ENCODE measurements around the gene CLEC4M. TPM values are rescaled to one million over a fixed set of nuclear protein-coding genes. Genes with fewer than 3 reads are reported as not detected.
A peak's percentile ranks its signal among the peaks of the same experiment; 100 is the strongest.
"Not testable (repeated sequence)": the region's sequence is repeated elsewhere in the genome, so short reads cannot be mapped to it uniquely, and the experiment has no call there.

Gene CLEC4M
- polyA plus RNA-seq, 3 donors: 2.0 to 4.2 (median 2.1) TPM

GRCh38 chr19:7799640-7800355, 36.8 kb downstream of the CLEC4M start:
- peak; percentile 67 to 77 (median 72) for DNase-seq (ENCODE audit: low read depth in 3 of 3, low spot score in 2 of 3)

GRCh38 chr19:7801020-7801570, 38.1 kb downstream of the CLEC4M start:
- no peak for DNase-seq (ENCODE audit: low read depth in 3 of 3, low spot score in 2 of 3)

- no peak for DNase-seq (ENCODE audit: low read depth in 3 of 3, low spot score in 2 of 3)
Measured at GRCh38 chr19:7806234-7806633, 43.2 kb downstream of the CLEC4M start.

- DNase-seq (ENCODE audit: low read depth in 3 of 3, low spot score in 2 of 3): no peak
Measured at GRCh38 chr19:7806876-7807275, 43.8 kb downstream of the CLEC4M start.

GRCh38 chr19:7808108-7808507, 45.1 kb downstream of the CLEC4M start:
- DNase-seq (ENCODE audit: low read depth in 3 of 3, low spot score in 2 of 3): no peak

GRCh38 chr19:7811989-7812388, 48.9 kb downstream of the CLEC4M start:
- no peak for DNase-seq (ENCODE audit: low read depth in 3 of 3, low spot score in 2 of 3)

GRCh38 chr19:7815325-7815724, 52.3 kb downstream of the CLEC4M start:
- no peak for DNase-seq (ENCODE audit: low read depth in 3 of 3, low spot score in 2 of 3)

- not testable (repeated sequence) for DNase-seq (ENCODE audit: low read depth in 3 of 3, low spot score in 2 of 3)
Measured at GRCh38 chr19:7816040-7816439, 53.0 kb downstream of the CLEC4M start.

GRCh38 chr19:7817801-7818200, 54.8 kb downstream of the CLEC4M start:
- no peak for DNase-seq (ENCODE audit: low read depth in 3 of 3, low spot score in 2 of 3)

GRCh38 chr19:7818806-7819205, 55.8 kb downstream of the CLEC4M start:
- DNase-seq (ENCODE audit: low read depth in 3 of 3, low spot score in 2 of 3): no peak

Other genes with a start within 250 kb of the CLEC4M start
- 10 to 100 TPM; 28.7 to 39.8 (median 32.4) TPM for gene ZNF358, start 247.1 kb upstream of the CLEC4M start, polyA plus RNA-seq (ENCODE audit: insufficient read length in 3 of 3)
- 10 to 100 TPM; 13.5 to 15.0 (median 13.9) TPM for gene MCOLN1, start 240.6 kb upstream of the CLEC4M start, polyA plus RNA-seq (ENCODE audit: insufficient read length in 3 of 3)
- gene PNPLA6, start 227.5 kb upstream of the CLEC4M start, polyA plus RNA-seq (ENCODE audit: insufficient read length in 3 of 3): 10 to 100 TPM; 29.4 to 39.1 (median 32.5) TPM
- 10 to 100 TPM; 12.3 to 15.4 (median 12.5) TPM for gene CAMSAP3, start 167.4 kb upstream of the CLEC4M start, polyA plus RNA-seq (ENCODE audit: insufficient read length in 3 of 3)
- 10 to 100 TPM; 30.3 to 35.7 (median 30.9) TPM for gene XAB2, start 133.7 kb upstream of the CLEC4M start, polyA plus RNA-seq (ENCODE audit: insufficient read length in 3 of 3)
- 100 to 1,000 TPM; 114 to 139 (median 125) TPM for gene PET100, start 133.4 kb upstream of the CLEC4M start, polyA plus RNA-seq (ENCODE audit: insufficient read length in 3 of 3)
- under 1 TPM; 0.58 to 0.83 (median 0.62) TPM for gene PCP2, start 129.5 kb upstream of the CLEC4M start, polyA plus RNA-seq (ENCODE audit: insufficient read length in 3 of 3)
- 10 to 100 TPM; 60.0 to 69.0 (median 61.0) TPM for gene STXBP2, start 126.1 kb upstream of the CLEC4M start, polyA plus RNA-seq (ENCODE audit: insufficient read length in 3 of 3)
- gene RETN, start 94.2 kb upstream of the CLEC4M start, polyA plus RNA-seq (ENCODE audit: insufficient read length in 3 of 3): 1 to 10 TPM in 2 of 3 donors, under 1 TPM in 1; 0.64 to 1.5 (median 1.3) TPM
- gene MCEMP1, start 86.2 kb upstream of the CLEC4M start, polyA plus RNA-seq (ENCODE audit: insufficient read length in 3 of 3): under 1 TPM in 2 of 3 donors, not detected in 1; 0.10 to 0.44 TPM
- 10 to 100 TPM; 39.8 to 49.0 (median 46.4) TPM for gene TRAPPC5, start 82.4 kb upstream of the CLEC4M start, polyA plus RNA-seq (ENCODE audit: insufficient read length in 3 of 3)
- under 1 TPM in 1 of 3 donors, not detected in 2; 0.22 TPM for gene FCER2, start 61.1 kb upstream of the CLEC4M start, polyA plus RNA-seq (ENCODE audit: insufficient read length in 3 of 3)
- gene CLEC4G, start 31.1 kb upstream of the CLEC4M start, polyA plus RNA-seq (ENCODE audit: insufficient read length in 3 of 3): not detected
- 1 to 10 TPM in 2 of 3 donors, under 1 TPM in 1; 0.94 to 1.4 (median 1.3) TPM for gene CD209, start 15.7 kb upstream of the CLEC4M start, polyA plus RNA-seq (ENCODE audit: insufficient read length in 3 of 3)
- gene EVI5L, start 67.0 kb downstream of the CLEC4M start, polyA plus RNA-seq (ENCODE audit: insufficient read length in 3 of 3): 10 to 100 TPM; 14.1 to 17.9 (median 15.5) TPM
- 1 to 10 TPM; 4.2 to 4.5 (median 4.3) TPM for gene PRR36, start 111.1 kb downstream of the CLEC4M start, polyA plus RNA-seq (ENCODE audit: insufficient read length in 3 of 3)
- gene LRRC8E, start 125.3 kb downstream of the CLEC4M start, polyA plus RNA-seq (ENCODE audit: insufficient read length in 3 of 3): 1 to 10 TPM; 1.9 to 2.4 (median 2.3) TPM
- 10 to 100 TPM; 21.5 to 27.5 (median 27.0) TPM for gene MAP2K7, start 140.6 kb downstream of the CLEC4M start, polyA plus RNA-seq (ENCODE audit: insufficient read length in 3 of 3)
- gene TGFBR3L, start 151.6 kb downstream of the CLEC4M start, polyA plus RNA-seq (ENCODE audit: insufficient read length in 3 of 3): under 1 TPM; 0.12 to 0.45 (median 0.32) TPM
- 10 to 100 TPM; 11.3 to 13.3 (median 12.4) TPM for gene SNAPC2, start 157.1 kb downstream of the CLEC4M start, polyA plus RNA-seq (ENCODE audit: insufficient read length in 3 of 3)
- 10 to 100 TPM in 2 of 3 donors, 1 to 10 TPM in 1; 10.0 to 16.1 (median 11.5) TPM for gene CTXN1, start 162.9 kb downstream of the CLEC4M start, polyA plus RNA-seq (ENCODE audit: insufficient read length in 3 of 3)
- 10 to 100 TPM; 34.3 to 38.2 (median 38.1) TPM for gene TIMM44, start 180.4 kb downstream of the CLEC4M start, polyA plus RNA-seq (ENCODE audit: insufficient read length in 3 of 3)
- 10 to 100 TPM; 75.1 to 92.8 (median 81.6) TPM for gene ELAVL1, start 242.4 kb downstream of the CLEC4M start, polyA plus RNA-seq (ENCODE audit: insufficient read length in 3 of 3)